Peyer's patch (tissue), 4 donors: Measurements from ENCODE around the gene ELFN2. TPM values are rescaled to one million over a fixed set of nuclear protein-coding genes. Genes with fewer than 3 reads are reported as not detected.

Experiments used
- DNase-seq, 3 donors: peaks; one replicate each; pipeline ENCODE4 v3.0.0-alpha.2; 2017 to 2019
- H3K27ac ChIP-seq, 4 donors: fragments of 200-600 bp; sonication (generic); one replicate each; pipeline ENCODE4 v1.5.1; 2016 to 2019
- H3K27me3 ChIP-seq, 2 donors: fragments of 200-600 bp; sonication (generic); one replicate each; pipeline ENCODE4 v1.5.1; 2019
- H3K36me3 ChIP-seq, 3 donors: fragments of 200-600 bp; sonication (generic); one replicate each; pipeline ENCODE4 v1.5.1; 2016 to 2019
- H3K4me1 ChIP-seq, 4 donors: fragments of 200-600 bp; sonication (generic); one replicate each; pipeline ENCODE4 v1.5.1; 2016 to 2019
- H3K4me3 ChIP-seq, 4 donors: fragments of 200-600 bp; sonication (generic); 1 replicate in 3 of 4; 2 replicates in 1 of 4; pipeline ENCODE4 v1.5.1; 2016 to 2019; ENCODE audit warnings: mild to moderate bottlenecking in 1 of 4
- H3K9me3 ChIP-seq, 4 donors: fragments of 200-600 bp; sonication (generic); one replicate each; pipeline ENCODE4 v1.5.1; 2016 to 2019; ENCODE audit warnings: mild to moderate bottlenecking in 1 of 4
- POLR2A ChIP-seq, 2 donors: fragments of 450-650 bp; IDR thresholded peaks; one replicate each; pipeline ENCODE4 v1.5.1; 2017; ENCODE audit warnings: antibody characterized with exemption in 2 of 2, mild to moderate bottlenecking in 2 of 2, moderate library complexity in 2 of 2
- total RNA-seq, 4 donors: library from RNA; depleted of rRNA; stranded (reverse); fragments of >200 nt; gene quantifications; one replicate each; pipeline ENCODE4 v1.1.0, GENCODE V29; 2016
- TF ChIP-seq, protein P1 (sequence below), 6 experiments: fragments of 450-650 bp in 4 of 6; fragments of 200-600 bp in 2 of 6; sonication (generic) in 1 of 6; IDR thresholded peaks; one replicate each; pipeline ENCODE4 v1.5.1; 2017 to 2019; ENCODE audit warnings: antibody characterized with exemption in 6 of 6, mild to moderate bottlenecking in 3 of 6, moderate library complexity in 1 of 6

Gene ELFN2
- total RNA-seq, 4 donors from 2014 or later: under 0.01 TPM; not detected in 3

DNA sequence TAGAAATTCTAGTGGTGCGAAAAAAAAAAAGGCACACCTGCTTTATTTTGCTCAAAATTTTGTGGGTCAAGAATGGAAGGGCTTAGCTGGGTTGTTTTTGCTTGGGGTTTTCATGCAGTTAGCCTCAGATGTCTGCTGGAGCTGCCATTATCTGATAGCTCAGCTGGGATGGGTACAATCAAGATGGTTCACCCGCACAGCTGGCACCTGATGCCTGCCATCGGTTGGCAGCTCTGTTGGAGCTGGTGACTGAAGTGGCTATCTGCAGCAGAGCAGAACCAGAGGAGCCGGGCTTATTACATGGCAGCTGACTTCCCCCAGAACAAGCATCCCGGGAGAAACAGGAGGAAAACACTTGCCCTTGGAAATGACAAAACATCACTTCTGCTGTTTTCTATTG is 12.1 kb upstream of the ELFN2 start:
- Histone ChIP-seq H3K9me3 (peaks cover 0 to 9% (median 0%) of the 10 kb centered on the region in 4 donors), H3K27me3 (no peaks in the 10 kb centered on the region), H3K4me3 (no peak overlapping the region), H3K27ac (no peak overlapping the region), H3K36me3 (no peaks in the 10 kb centered on the region), H3K4me1 (no peaks in the 10 kb centered on the region)
- TF ChIP-seq, protein P1, sequence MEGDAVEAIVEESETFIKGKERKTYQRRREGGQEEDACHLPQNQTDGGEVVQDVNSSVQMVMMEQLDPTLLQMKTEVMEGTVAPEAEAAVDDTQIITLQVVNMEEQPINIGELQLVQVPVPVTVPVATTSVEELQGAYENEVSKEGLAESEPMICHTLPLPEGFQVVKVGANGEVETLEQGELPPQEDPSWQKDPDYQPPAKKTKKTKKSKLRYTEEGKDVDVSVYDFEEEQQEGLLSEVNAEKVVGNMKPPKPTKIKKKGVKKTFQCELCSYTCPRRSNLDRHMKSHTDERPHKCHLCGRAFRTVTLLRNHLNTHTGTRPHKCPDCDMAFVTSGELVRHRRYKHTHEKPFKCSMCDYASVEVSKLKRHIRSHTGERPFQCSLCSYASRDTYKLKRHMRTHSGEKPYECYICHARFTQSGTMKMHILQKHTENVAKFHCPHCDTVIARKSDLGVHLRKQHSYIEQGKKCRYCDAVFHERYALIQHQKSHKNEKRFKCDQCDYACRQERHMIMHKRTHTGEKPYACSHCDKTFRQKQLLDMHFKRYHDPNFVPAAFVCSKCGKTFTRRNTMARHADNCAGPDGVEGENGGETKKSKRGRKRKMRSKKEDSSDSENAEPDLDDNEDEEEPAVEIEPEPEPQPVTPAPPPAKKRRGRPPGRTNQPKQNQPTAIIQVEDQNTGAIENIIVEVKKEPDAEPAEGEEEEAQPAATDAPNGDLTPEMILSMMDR (IDR thresholded peaks at IDR 0.05): no peak
- TF ChIP-seq POLR2A (IDR thresholded peaks at IDR 0.05): no peak
- no peak for DNase-seq

DNA sequence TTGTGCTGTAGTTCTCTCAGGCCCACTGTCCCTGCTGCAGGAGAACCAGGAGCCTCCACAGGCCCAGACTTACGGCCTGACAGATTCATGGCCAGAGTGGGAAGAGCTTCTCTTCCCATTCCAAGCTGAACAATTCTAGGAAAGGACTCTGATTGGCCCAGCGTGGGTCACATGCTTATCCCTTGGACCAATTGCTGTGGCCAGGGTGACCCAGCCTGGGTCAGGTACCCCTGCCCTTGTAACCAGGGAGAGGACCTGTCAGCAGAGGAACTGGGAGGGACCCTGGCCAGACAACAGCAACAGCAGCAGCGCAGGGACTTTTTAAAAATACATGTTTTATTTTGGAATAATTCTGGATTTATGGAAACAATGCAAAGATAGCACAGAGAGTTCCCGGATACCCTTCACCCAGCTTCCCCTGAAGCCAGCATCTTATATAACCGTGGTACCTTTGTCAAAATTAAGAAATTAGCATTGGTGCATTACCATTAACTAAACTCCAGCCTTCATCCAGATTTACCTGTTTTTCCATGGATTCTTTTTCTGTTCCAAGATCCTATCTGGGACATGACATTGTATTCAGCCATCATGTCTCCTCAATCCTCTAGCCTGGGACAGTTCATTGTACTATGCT is 8.8 kb upstream of the ELFN2 start:
- no peaks in the 10 kb centered on the region for H3K27me3 ChIP-seq
- TF ChIP-seq, protein P1 (IDR thresholded peaks at IDR 0.05): no peak
- TF ChIP-seq POLR2A (IDR thresholded peaks at IDR 0.05): no peak

DNA sequence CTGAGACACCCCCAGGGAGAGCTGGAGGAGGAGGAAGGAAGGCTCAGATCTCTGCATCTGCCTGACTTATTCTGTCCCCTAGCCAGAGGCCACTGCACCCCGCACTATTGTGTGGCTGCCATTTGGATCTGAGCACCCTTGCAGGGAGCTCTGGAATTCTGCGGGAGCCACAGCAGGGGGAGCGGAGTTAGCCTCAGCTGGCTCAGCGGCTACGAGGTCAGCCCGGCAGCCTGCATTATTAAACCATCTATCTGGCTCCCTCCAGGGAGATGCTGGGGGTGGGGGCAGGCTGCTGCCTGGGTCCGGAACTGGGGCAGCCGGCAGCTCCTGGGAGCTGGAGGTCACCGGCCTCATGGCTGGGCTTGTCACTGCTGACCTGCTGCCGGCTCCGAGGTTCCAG is 6.5 kb upstream of the ELFN2 start:
- no peaks in the 10 kb centered on the region for H3K36me3 ChIP-seq
- H3K4me1 ChIP-seq: no peaks in the 10 kb centered on the region
- no peak for DNase-seq
- peaks cover 0 to 5% of the 10 kb centered on the region in 2 donors for H3K27me3 ChIP-seq
- H3K4me3 ChIP-seq: no peak overlapping the region
- TF ChIP-seq, protein P1 (IDR thresholded peaks at IDR 0.05): no peak
- no peak for TF ChIP-seq POLR2A (IDR thresholded peaks at IDR 0.05)
- no peak overlapping the region for H3K27ac ChIP-seq
- no peaks in the 10 kb centered on the region for H3K9me3 ChIP-seq

More for the DNA sequence above, 8.8 kb upstream of the ELFN2 start:
- no peak overlapping the region for H3K27ac ChIP-seq
- H3K4me3 ChIP-seq: no peak overlapping the region
- peaks cover 0 to 9% (median 0%) of the 10 kb centered on the region in 4 donors for H3K9me3 ChIP-seq
- H3K36me3 ChIP-seq: no peaks in the 10 kb centered on the region
- no peak for DNase-seq
- H3K4me1 ChIP-seq: no peaks in the 10 kb centered on the region

DNA sequence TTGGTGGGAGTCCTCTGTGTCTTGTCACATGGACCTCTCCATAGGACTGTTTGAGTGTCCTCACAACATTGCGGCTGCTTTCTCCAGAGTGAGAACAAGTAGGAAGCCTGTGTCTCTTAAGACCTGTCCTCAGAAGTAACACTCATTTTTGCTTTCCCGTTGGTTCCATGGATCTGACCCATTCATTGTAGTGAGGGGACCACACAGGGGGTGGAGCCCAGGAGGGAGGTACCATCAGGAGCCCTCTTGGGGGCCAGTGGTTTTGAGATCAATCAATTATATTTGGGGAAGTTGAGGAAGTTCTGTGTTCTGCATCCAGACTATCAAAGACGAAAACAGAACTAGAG is 5.4 kb upstream of the ELFN2 start:
- Histone ChIP-seq H3K4me3 (no peak overlapping the region), H3K9me3 (no peaks in the 10 kb centered on the region), H3K36me3 (no peaks in the 10 kb centered on the region), H3K27me3 (peaks cover 0 to 16% of the 10 kb centered on the region in 2 donors), H3K4me1 (peaks cover 0 to 4% (median 1%) of the 10 kb centered on the region in 4 donors), H3K27ac (no peak overlapping the region)
- no peak for TF ChIP-seq POLR2A (IDR thresholded peaks at IDR 0.05)
- TF ChIP-seq, protein P1 (IDR thresholded peaks at IDR 0.05): no peak
- DNase-seq: no peak

DNA sequence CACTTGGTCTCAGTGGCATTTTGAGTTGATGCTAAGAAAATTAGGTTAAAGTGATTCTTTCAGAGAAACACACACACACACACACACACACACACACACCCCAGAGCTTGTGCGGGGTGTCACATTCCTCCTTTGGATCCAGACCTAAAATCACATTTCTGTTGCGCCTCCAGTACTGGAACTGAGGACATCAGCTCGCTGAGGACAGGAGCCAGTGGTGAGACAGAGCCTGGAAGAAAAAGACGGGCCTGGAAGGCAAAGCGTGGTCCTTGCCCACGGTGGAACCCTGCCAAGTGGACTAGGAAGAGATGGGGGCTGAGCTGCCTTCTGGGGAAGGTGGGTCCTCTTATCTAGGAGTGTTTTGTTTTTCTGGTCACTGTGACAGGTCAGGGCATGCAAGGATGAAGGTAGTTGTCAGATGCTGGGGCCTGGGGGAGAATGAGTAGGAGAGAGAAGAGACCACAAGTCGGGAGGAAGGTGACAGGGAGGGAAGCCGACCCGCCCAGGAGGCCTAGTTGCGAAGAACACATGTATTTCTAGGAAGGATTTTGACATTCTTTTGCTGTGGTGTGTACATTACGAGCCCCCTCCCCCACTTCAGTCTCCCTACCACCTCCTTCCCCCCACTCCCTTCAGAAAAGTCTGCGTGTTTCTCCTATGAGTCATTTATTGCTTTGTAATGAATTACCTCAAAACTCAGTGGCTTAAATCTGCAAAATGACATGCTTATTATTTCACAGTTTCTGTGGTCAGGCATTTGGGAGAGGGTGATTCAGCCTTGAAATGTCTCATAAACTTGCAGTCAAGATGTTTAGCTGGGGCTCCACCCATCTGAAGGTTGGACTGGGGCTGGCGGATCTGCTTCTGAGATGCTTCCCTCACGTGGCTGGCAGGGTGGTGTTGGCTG is 4.8 kb upstream of the ELFN2 start:
- DNase-seq: no peak
- no peak for TF ChIP-seq POLR2A (IDR thresholded peaks at IDR 0.05)
- TF ChIP-seq, protein P1 (IDR thresholded peaks at IDR 0.05): no peak
- H3K27me3 ChIP-seq: peaks cover 0 to 22% of the 10 kb centered on the region in 2 donors
- no peaks in the 10 kb centered on the region for H3K36me3 ChIP-seq
- H3K27ac ChIP-seq: no peak overlapping the region
- H3K4me1 ChIP-seq: peaks cover 0 to 10% (median 4%) of the 10 kb centered on the region in 4 donors
- H3K4me3 ChIP-seq: no peak overlapping the region
- H3K9me3 ChIP-seq: no peaks in the 10 kb centered on the region
